ENCODE measurements around the gene AK8.

AK8 gene

GRCh38 chr9:132783006-132783405 is 95.1 kb downstream of the AK8 start:
- no peak for TF ChIP-seq CTCF (IDR thresholded peaks at IDR 0.05; ENCODE audit: extremely low read depth, missing control alignments)

GRCh38 chr9:132782037-132782436 is 96.0 kb downstream of the AK8 start:
- no peak for DNase-seq (ENCODE audit: low spot score)
- no peak for TF ChIP-seq CTCF (IDR thresholded peaks at IDR 0.05; ENCODE audit: extremely low read depth, missing control alignments)

More at GRCh38 chr9:132783006-132783405, 95.1 kb downstream of the AK8 start:
- no peak for DNase-seq (ENCODE audit: low spot score)

GRCh38 chr9:132780230-132781007 is 97.7 kb downstream of the AK8 start:
- no peak for TF ChIP-seq CTCF (IDR thresholded peaks at IDR 0.05; ENCODE audit: extremely low read depth, missing control alignments)
- DNase-seq (ENCODE audit: low spot score), result no peak

GRCh38 chr9:132776891-132777290 is 101.2 kb downstream of the AK8 start:
- no peak for TF ChIP-seq CTCF (IDR thresholded peaks at IDR 0.05; ENCODE audit: extremely low read depth, missing control alignments)
- DNase-seq (ENCODE audit: low spot score), result no peak

- no peak for DNase-seq (ENCODE audit: low spot score)
- TF ChIP-seq CTCF (IDR thresholded peaks at IDR 0.05; ENCODE audit: extremely low read depth, missing control alignments), result no peak
Observed at GRCh38 chr9:132776268-132776667, 101.8 kb downstream of the AK8 start.

GRCh38 chr9:132775720-132776119 is 102.4 kb downstream of the AK8 start:
- DNase-seq (ENCODE audit: low spot score), result no peak
- no peak for TF ChIP-seq CTCF (IDR thresholded peaks at IDR 0.05; ENCODE audit: extremely low read depth, missing control alignments)

GRCh38 chr9:132774886-132775285 is 103.2 kb downstream of the AK8 start:
- TF ChIP-seq CTCF (IDR thresholded peaks at IDR 0.05; ENCODE audit: extremely low read depth, missing control alignments), result no peak
- no peak for DNase-seq (ENCODE audit: low spot score)

All from GM20000 (cell line).